GM18520 (cell line): ENCODE measurements around the gene SEL1L.
A peak's percentile ranks its signal among the peaks of the same experiment; 100 is the strongest.
"Not testable (repeated sequence)": the region's sequence is repeated elsewhere in the genome, so short reads cannot be mapped to it uniquely, and the experiment has no call there.

Source experiments
- ATAC-seq: cut with Tn5 transposase; IDR thresholded peaks from one replicate; pipeline ENCODE4 v1.9.1; 2021; ENCODE audit not compliant: unreplicated experiment

The SEL1L gene

DNA sequence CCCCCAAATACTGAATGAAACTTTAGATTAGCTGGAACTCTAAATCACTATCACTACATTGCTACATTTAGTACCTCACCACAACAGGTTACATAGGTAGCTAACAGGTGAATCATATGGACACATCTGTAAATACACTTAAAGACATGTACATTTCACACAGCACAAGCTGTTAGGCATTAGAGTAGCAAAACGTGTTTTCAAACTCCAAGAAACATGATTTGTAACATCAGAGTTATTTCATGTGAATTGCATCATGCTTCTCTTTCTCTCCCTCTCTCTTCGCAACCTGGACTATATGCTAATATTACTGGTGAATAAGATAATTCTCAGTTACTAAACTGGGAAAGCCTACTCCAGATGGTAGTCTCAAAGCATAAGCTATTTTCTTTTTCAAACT is 4.3 kb downstream of the SEL1L start:
- no peak for ATAC-seq

DNA sequence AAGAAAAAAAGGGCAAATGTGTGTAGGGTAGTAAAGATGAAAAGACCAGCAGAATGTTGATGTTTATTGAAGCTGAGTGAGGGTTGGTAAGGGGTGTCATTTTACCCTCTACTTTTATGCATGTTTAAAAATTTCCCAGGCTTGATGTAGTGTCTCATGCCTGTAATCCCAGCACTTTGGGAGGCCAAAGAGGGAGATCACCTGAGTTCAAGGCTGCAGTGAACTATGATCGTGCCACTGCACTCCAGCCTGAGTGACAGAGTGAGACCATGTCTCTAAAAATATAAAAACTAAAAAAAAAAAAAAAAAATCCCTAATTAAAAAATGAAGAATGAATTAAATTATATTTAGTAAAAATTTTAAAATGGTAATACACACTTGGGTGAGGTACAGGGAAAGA is 8.5 kb downstream of the SEL1L start:
- no peak for ATAC-seq

DNA sequence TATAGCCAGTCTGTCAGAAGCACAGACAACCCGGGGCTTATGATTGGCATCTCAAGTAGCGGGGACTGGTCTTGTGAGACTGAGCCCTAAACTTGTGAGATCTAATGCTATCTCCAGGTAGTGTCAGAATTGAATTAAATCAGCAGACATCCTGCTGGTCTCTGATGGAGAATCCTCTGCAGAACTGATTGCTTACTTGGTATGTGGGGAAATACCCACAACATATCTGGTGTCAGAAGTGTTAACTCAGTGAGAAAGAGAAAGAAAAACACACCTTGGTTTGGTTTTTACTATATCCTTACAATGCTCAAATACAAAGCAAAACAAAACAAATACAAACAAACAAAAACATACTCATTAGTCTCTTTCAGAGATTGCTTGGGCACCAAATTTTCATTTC is 10.0 kb downstream of the SEL1L start:
- peak; percentile 98 for ATAC-seq

DNA sequence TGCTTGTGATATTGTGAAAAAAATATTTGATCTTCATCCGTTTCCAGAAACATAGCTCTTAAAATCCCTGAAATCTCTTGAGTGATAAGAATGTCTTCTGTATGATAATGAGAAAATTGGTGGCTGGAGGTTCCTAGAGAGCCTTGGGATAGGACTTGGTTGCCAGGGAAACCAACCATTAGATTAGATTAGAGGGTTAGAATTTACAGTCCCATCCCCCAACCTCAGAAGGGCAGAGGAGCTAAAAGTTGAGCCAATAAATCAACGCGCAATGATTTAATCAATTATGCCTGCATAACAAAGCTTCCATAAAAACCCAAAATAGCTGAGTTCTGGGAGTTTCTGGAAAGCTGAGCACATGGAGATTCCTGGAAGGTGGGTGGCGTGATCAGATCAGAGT is 10.6 kb downstream of the SEL1L start:
- ATAC-seq, result no peak

DNA sequence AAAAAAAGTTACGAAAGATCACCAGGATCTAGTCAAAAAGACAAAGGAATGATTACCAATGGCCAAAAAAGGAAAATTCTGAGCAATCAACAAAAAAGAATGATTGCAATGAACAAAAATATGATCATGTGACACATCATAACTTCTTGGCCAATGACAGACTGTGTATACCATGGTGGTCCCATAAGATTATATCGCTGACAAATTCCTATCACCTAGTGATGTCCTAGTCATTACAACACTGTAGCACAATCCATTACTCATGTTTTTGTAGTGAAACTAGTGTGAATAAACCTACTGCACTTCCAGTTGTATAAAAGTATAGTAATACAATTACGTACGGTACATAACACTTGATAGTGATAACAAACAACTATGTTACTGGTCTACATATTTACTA is 12.3 kb downstream of the SEL1L start:
- no peak for ATAC-seq

DNA sequence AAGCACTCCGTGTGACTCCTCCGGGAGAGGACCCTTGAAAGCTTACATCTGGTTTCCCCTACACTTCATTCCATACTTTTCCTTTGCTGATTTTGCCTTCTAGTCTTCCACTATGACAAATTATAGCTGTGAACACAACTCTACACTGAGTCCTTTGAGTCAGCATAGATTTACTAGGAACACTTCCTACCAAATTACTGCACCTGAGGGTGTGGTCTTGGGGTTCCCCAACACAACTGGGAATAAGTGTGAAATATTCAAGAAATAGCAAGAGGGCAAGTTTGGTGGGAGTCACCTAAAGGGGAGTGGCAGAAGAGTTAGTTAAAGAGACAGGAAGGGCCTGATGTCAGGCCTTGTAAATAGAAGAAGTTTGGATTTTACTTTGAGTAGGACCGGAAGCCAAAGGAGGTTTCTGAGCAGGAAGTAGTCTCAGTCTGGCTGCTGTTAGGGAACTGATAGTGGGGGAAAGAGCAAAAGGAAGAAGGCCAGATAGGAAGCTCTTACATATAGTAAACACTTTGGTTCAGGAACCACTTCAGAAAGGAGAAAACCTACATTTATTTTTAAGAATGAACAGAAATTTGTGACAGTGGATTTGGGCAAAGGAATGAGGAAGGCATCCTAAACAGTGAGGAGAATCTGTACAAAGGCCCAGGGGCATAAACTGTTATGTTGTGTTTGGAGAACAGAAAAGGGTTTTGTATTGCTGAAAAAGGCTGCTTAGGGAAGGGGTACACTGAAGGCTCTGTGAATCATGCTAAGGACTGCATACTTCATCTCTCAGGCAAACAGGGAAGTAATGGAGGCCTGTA is 14.2 kb downstream of the SEL1L start:
- peak; percentile 40 for ATAC-seq

DNA sequence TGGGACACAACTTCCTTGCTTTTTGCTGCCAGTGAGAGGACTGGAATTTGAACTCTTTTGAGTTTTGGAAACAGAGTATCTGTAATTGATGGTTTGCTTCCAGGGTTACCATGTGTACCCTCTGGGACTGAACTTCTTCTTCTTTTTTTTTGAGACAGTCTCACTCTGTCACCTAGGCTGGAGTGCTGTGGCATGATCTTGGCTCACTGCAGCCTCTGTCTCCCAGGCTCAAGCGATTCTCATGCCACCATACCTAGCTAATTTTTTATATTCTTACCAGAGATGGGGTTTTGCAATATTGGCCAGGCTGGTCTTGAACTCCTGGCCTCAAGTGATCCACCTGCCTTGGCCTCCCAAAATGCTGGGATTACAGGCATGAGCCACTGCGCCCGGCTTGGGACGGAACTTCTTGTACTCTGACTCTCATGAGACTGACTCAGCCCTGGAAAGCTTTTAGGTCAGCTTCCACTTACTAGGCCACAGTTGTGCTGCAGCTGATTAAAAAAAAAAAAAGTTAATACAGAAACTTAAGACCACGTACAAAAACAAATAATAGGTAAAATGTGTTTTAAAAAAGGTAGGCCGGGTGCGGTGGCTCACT is 15.8 kb downstream of the SEL1L start:
- no peak for ATAC-seq

DNA sequence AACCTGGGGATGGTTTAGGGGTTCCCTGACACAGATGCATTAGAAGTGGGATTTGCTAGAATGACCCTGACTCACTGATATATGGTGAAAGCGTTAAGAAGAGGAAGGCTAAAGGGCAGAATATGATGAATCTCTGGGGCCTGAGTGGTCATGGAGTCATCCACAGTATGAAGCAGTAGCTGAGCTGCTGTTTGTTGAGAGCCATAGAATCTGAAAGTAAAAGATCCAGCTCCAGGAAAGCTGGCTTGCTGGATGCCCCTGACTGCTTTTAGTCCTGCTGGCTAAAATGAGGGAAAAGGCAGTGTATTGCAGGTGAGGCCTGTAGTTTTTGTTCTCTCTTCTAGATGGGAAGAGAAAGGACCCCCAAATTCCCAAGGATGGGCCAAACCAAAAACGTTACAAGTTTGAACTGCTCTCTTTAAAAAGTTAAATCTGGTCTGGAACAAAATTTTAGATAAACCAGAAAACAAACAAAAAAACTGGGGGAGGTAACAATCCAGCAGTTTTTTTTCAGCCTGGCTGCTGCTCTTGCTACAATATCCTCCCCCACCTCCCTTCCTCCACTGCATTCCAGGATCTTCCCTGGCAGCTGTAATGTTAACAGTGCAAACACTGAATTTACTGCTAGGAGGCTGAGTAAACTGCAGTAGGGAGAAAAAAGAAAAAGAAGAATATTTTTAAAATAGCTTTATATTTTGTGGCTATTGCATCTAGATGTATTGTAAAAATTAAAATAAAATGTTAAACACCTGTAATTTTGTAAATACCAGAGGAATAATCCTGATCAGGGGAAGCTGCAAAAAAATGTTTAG is 16.5 kb downstream of the SEL1L start:
- no peak for ATAC-seq

DNA sequence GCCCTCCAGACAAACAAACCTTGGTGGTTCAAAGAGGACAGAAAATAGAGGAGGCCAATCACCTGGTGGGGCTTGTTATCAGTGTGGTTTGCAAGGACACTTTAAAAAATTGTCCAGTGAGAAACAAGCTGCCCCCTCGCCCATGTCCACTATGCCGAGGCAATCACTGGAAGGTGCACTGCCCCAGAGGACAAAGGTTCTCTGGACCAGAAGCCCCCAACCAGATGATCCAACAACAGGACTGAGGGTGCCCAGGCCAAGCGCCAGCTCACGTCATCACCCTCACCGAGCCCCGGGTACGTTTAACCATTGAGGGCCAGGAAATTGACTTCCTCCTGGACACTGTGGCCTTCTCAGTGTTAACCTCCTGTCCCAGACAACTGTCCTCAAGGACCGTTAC is 17.7 kb downstream of the SEL1L start:
- ATAC-seq, result not testable (repeated sequence)

DNA sequence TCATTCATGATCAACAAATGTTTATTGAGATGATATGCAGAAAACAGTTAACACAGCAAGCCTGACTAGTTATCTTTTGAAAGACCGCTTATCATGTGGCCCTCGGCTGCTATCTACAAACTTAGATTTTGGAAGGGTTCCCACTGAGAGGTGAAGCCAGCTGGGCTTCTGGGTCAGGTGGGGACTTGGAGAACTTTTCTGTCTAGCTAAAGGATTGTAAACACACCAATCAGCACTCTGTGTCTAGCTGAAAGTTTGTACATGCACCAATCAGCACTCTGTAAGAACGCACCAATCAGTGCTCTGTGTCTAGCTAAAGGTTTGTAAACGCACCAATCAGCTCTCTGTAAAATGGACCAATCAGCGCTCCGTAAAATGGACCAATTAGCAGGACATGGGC is 20.8 kb downstream of the SEL1L start:
- not testable (repeated sequence) for ATAC-seq

DNA sequence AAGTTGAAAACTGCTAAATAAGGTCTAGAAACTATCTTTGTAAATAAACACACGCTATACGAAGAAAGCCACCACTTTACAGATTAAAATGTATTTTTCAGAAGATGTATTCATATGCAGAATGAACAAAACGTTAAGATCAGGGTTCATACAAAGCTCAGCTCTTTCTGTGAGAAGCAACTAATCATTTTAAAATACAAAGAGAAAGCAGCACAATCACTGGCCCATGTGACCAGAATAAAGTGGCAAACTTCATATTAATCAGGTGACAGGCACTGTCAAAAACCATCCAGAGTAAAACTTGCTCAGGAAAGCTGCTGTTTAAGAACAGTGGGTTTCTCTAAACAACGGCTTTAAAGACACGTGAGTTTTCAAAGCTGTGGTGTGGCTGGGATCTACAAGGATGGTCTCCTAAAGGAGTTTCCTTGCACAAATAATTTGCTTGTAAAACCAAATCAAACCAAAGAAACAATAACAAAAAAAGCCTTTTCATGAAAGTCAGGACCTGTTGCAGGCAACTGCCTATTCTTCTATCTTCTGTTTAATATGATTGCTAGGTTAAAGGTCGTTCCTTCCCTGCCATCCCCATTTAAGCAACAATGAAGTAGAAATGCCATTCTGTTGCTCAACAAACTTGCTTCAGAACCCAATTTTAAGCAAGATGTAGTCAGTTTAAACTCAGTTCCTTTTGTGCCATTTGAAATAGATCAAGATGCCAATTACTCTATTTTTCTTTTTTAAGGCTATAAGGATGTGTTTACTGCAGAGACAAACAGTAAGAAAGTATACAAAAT is 22.3 kb downstream of the SEL1L start:
- ATAC-seq, result no peak

DNA sequence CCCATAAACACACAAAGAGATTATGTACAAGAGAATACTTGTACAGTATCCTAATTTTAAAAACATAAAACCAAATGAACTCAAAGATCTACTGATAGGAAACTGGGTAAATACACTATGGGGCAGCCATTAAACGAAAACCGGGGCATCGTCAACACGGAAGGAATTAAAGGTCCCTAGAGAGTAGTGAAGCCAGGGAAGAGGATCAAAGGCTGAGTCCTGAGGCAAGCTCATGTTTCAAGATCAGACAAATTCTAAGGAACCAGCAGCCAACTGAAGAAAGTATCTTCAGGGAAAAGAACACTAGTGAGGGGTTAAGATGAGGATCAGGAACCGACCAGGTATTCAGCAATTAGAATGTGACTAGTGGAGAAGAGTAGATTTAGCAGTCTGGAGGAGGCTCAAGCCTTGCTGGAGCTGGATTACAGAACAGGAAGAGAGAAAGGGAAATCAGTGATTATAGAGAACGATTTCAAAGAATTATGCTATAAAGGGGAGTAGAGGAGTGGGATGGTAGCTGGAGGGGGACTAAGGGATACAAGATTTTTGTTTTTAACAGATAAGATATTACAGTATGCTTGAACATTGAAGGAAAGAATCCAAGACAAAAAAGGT is 23.7 kb downstream of the SEL1L start:
- ATAC-seq, result no peak

DNA sequence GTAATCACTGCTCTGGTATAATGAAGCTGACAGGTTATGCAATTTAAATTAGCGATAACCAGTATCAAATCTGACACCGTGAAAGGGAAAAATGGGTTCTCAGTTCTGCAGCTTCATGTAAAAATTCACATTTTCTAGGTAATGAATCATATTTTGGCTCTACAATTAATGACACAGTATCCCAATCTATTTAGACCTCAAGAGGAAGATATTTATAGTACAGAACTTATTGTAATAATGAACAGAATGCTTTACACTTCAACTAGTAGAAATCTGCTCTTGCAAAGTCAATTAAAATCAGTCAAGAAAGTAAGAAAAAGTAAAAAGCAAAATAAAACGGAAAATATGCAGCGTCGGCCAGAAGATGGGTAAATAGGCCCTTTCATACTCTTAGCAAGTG is 24.3 kb downstream of the SEL1L start:
- ATAC-seq, result no peak

DNA sequence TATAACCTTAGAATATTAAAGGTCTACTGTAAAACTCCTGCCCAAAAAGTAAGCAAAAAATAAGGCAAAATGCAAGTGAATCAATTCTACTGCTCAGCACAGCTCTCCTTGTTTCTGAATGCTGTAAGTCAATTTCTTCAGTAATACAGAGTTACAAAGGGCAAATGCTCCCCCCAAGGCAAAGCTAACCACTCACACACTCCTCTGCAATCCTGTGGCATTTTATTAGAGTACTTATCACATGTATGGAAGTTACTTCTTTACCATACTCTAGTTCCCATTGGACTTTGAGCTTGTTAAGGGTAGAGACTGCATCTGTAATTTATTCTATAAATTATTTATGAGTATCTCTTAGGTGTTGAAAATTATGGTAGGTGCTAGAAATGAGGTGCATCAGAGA is 27.2 kb downstream of the SEL1L start:
- ATAC-seq, result no peak

DNA sequence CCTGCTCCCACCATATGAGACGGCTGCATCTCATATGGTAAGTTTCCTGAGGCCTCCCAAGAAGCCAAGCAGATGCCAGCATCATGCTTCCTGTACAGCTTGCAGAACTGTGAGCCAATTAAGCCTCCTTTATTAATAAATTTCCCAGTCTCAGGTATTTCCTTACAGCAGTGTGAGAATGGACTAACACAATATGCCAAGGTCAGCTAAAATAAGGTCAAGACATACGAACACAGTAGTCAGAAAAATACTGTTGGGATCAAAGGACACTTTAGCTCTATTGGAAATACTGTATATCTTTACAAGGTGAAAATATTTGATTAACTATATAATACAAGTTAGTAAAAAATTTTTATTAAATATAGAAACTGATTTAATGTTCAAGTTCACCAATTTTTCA is 28.8 kb downstream of the SEL1L start:
- no peak for ATAC-seq

DNA sequence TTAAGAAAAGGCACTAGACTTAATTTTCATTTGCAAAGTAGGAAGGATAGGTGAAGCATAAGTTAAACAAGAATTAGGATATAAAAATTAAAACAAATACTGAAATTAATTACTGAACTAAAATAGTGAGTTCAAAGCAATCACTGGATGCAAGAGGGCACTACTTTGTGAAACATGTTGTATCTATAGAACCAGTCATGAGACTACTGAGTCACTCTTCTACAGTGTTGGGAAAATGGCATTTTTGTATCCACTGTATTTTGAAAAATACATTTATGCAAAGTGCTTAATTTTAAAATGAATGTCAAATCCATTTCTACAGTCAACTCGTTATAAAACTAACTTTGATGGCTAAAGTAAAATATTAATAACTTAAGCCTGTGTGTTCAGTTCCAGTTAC is 47.9 kb downstream of the SEL1L start:
- no peak for ATAC-seq

DNA sequence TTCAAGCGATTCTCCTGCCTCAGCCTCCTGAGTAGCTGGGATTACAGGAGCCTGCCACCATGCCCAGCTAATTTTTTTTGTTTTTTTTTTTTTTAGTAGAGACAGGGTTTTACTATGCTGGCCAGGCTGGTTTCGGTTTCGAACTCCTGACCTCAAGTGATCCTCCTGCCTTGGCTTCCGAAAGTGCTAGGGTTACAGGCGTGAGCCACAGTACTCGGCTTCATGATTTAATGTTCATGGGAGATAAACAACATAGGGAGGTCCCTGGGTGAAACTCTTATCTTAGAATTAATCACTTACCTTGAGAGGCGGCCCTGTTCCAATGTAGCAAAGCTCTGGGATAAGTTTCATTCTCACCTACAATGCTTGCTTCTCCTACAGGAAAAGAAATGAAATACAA is 48.3 kb downstream of the SEL1L start:
- ATAC-seq, result peak; percentile 93

DNA sequence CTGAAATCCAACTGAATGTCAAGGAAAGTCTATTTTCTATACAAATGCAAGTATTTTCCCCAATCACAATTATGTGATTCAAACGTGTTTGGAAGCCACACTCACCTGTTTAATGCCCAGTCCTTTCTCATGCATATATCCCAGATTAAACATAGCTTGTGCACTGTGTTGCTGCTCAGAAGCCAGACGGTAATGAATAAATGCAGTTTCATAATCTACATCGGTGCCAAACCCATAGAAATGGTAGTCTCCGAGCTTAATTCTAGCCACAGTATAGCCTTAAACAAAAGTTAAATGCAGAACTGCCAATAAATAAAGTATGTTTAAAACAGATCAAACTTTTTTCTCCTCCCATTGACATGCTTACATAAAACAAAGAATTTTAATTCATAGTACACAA is 49.5 kb downstream of the SEL1L start:
- no peak for ATAC-seq

DNA sequence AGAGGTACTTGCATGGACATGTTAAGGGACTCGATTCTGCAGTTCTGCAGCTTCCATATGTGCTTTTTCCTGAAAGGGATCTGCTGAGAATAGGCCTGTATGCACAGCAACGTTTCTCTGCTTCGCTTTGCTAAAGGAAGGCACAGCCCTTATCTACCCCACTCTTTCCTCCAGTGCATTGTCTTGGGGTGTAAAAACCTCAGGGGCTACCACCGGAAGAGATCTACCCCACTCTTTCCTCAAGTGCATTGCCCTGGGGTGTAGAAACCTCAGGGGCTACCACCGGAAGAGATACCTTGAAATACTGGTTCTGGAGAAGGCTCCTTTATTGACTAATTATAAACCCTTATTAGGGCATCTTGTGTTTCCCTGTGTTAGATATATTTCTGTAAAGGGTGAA is 52.9 kb downstream of the SEL1L start:
- ATAC-seq, result no peak

DNA sequence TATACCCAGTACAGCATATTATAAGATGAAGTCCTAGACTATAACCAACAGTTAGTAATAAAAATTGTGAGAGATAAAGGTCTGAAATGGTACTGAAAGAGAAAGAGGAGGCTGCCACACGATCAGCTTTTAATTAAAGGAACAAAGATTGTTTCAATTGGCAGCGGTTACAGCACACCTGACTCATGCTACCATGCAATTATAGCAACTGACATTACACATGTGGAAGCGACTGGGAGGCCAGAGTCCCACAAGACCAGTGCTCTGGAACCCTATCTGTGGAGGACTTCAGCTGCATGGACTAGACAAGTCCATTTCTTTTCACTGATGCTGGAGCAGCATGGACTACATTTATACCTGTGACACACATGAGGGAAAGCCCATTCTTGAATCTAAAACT is 55.2 kb downstream of the SEL1L start:
- no peak for ATAC-seq

DNA sequence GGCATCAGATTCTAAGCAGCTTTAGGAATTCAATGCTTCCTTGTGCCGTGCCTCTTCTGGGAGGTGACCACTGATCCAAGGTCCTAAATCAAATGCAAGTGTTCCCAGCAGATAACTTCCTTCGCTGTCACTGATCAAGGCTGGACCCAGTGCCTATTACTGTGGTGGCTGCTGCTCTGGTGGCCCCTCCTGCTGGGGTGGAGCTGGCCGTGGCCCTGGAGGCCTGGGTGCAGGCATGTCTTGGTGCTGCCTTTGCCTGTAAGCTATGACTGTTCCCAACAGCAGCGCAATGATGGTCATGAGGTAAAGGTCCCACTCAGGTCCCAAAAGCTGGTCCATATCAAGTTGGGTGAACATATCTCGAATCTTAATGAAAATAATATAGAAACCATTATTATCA is 56.8 kb downstream of the SEL1L start:
- ATAC-seq, result no peak
